IPS DF 4.7 (cell line): ENCODE results near the gene SLC37A2.

ENCODE experiments used
- DNase-seq: peaks from one replicate; pipeline ENCODE4 v3.0.0-alpha.2; 2013; ENCODE audit warnings: low spot score; ENCODE audit errors: extremely low read depth

Gene SLC37A2

GRCh38 chr11:125070699-125071254, 7.7 kb downstream of the SLC37A2 start:
- DNase-seq: no peak

- no peak for DNase-seq
These were observed 8.3 kb downstream of the SLC37A2 start for GRCh38 chr11:125071435-125071834.

- DNase-seq: no peak
These were observed 8.7 kb downstream of the SLC37A2 start for GRCh38 chr11:125071846-125072217.

- no peak for DNase-seq
These were observed 9.3 kb downstream of the SLC37A2 start for GRCh38 chr11:125072218-125072960.

GRCh38 chr11:125072961-125073590, 10.0 kb downstream of the SLC37A2 start:
- no peak for DNase-seq

GRCh38 chr11:125073616-125074483, 10.7 kb downstream of the SLC37A2 start:
- no peak for DNase-seq

GRCh38 chr11:125074511-125075241, 11.6 kb downstream of the SLC37A2 start:
- no peak for DNase-seq

GRCh38 chr11:125075242-125075625, 12.1 kb downstream of the SLC37A2 start:
- no peak for DNase-seq

GRCh38 chr11:125075900-125076317, 12.8 kb downstream of the SLC37A2 start:
- no peak for DNase-seq

GRCh38 chr11:125076378-125076945, 13.4 kb downstream of the SLC37A2 start:
- no peak for DNase-seq

- no peak for DNase-seq
These were observed 14.9 kb downstream of the SLC37A2 start for GRCh38 chr11:125078016-125078415.

- no peak for DNase-seq
These were observed 15.5 kb downstream of the SLC37A2 start for GRCh38 chr11:125078516-125079140.

GRCh38 chr11:125079151-125079877, 16.2 kb downstream of the SLC37A2 start:
- DNase-seq: no peak

GRCh38 chr11:125079878-125080530, 16.9 kb downstream of the SLC37A2 start:
- no peak for DNase-seq

- no peak for DNase-seq
These were observed 17.4 kb downstream of the SLC37A2 start for GRCh38 chr11:125080531-125080911.

GRCh38 chr11:125081098-125081798, 18.1 kb downstream of the SLC37A2 start:
- no peak for DNase-seq

GRCh38 chr11:125082040-125082439, 18.9 kb downstream of the SLC37A2 start:
- no peak for DNase-seq

GRCh38 chr11:125082611-125083311, 19.7 kb downstream of the SLC37A2 start:
- no peak for DNase-seq
